Measurements from ENCODE around the gene PARG.
"Not testable (repeated sequence)": the region's sequence is repeated elsewhere in the genome, so short reads cannot be mapped to it uniquely, and the experiment has no call there.

Gene PARG

GRCh38 chr10:49831352-49832035 is 110.3 kb downstream of the PARG start:
- in situ Hi-C loops (cut with HindIII; ENCODE audit: low sequenced_read_pairs): no loop called here

DNA sequence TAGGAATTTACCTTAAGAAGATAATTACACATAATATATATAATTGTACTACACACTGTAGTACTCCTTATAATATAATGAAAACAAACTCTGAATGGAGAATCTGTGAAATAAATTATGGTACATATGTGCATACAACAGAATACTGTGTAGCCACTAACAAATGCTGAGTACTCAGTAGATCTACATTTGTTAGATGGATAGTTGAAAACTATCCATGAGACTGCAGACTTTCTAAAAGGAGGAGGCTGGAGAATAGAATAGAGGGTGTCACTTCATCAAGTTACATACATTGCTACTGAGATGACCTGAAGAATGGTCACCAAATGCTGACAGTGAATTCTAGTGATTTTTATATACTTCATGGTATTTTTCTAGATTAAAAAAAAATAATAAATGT is 111.0 kb downstream of the PARG start:
- in situ Hi-C loops (cut with HindIII; ENCODE audit: low sequenced_read_pairs): no loop called here

DNA sequence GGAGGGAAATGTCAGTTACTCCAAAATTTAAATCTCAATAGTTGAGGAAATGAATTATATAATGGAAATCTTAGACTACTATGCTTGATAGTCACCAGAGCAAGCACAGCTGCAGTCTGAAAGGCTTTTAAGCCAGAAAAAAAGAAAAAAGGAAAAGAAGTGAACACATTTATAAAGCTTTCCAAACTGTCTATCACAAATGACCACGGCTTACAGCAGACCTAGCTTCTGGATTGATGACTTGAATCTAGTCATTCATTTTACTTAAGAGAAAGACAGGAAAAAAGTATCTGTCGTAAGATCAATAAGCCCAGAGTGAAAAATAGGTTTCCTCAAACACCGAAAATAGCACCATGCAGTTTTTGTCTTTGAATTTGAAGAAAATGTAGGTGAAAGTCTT is 111.8 kb downstream of the PARG start:
- in situ Hi-C loops (cut with HindIII; ENCODE audit: low sequenced_read_pairs): no loop called here

- in situ Hi-C loops (cut with HindIII; ENCODE audit: low sequenced_read_pairs): no loop called here
Observed at GRCh38 chr10:49827297-49827696, 114.5 kb downstream of the PARG start.

- in situ Hi-C loops (cut with HindIII; ENCODE audit: low sequenced_read_pairs): no loop called here
Observed at GRCh38 chr10:49819234-49819958, 122.4 kb downstream of the PARG start.

DNA sequence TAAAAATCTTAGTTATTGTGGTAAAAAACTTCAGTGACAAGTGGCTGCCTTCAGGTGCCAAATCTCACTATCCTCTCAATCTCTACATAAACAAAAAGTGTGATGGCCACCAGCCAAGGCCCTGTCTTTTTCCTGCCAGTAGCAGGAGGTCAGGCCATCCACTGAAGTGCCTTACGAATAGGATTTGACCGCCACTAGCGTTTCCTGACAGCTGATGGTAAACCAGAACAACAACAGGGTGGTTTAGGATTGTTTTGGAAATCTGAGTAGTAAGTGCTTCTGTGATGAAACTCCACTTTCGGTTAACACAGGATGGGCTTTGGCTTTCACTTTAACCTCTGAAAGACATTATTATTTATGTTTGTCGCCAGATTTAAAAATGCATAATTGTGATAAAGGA is 124.0 kb downstream of the PARG start:
- in situ Hi-C loops (cut with HindIII; ENCODE audit: low sequenced_read_pairs): no loop called here

- in situ Hi-C loops (cut with HindIII; ENCODE audit: low sequenced_read_pairs): no loop called here
Observed at GRCh38 chr10:49803988-49804387, 137.8 kb downstream of the PARG start.

GRCh38 chr10:49798275-49798674 is 143.6 kb downstream of the PARG start:
- in situ Hi-C loops (cut with HindIII; ENCODE audit: low sequenced_read_pairs): no loop called here

DNA sequence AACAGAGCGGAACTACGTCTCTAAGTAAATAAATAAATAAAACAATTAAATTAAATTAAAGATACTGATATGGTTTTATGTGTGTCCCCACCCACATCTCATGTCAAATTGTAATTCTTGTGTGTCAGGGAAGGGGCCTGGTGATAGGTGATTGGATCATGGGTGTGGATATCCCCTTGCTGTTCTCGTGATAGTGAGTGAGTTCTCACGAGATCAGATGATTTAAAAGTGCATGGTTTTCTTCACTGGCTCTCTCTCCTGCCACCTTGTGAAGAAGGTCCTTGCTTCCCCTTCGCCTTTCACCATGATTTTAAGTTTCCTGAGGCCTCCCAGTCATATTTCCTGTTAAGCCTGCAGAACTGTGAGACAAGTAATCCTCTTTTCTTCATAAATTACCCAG is 150.7 kb downstream of the PARG start:
- in situ Hi-C loops (cut with HindIII; ENCODE audit: low sequenced_read_pairs): no loop called here

DNA sequence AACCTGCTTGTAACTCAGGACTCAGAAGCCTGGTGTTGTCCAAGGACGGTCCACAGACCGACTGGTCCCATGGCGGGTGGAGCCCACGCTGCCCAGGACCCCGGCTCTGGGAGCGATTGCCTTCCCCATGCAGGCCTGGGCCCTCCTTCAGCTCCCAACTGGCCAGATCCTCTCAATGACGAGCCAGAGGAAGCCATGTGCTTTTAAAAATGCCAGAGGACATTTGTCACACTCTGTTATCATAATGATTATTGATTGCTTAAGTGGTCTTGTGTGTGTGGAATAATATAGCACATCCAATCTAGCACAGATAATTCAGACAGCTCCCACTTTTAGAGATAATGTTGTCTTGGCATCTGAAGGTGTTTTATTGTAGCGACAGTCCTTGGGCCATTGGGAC is 157.1 kb downstream of the PARG start:
- in situ Hi-C loops (cut with HindIII; ENCODE audit: low sequenced_read_pairs): no loop called here

- in situ Hi-C loops (cut with HindIII; ENCODE audit: low sequenced_read_pairs): no loop called here
Observed at GRCh38 chr10:49783645-49784044, 158.2 kb downstream of the PARG start.

DNA sequence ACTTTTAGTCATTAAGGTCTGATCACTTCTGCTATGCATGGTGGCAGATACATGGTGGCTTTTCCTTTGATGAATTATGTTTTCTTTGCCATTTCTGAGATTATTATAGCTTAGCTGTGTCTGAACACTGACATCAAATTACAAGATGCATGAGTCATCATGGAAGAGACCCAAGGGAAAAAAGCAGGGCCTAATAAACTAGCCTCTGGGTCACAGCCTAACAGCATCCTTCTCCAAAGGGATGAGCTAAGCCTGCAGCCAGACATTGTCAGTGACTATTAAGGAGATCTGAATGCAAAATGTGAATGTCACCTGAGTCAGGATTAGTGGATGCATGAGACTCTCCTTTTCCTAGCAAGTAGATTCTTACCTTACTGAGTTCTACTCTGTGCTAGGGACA is 160.6 kb downstream of the PARG start:
- in situ Hi-C loops (cut with HindIII; ENCODE audit: low sequenced_read_pairs): no loop called here

GRCh38 chr10:49778197-49778596 is 163.6 kb downstream of the PARG start:
- in situ Hi-C loops (cut with HindIII; ENCODE audit: low sequenced_read_pairs): no loop called here

DNA sequence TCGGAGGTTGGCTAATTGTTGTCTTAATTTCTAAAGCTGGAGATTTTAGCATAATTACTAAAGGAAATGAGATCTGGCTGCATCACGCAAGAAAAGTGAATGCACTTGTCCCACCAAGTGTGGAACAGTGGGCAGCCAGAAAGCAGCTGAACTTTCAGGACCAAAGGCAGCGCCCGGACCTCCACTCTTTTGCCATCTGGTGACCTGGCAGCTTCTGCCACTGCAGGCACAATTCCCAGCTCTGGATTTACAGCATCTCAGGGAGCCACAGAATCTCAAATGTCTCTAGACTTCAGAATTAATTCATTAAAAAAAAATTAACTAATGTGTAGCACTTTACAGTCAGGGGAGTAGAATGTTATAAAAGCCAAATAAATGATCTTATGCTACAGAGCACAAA is 165.0 kb downstream of the PARG start:
- in situ Hi-C loops (cut with HindIII; ENCODE audit: low sequenced_read_pairs): no loop called here

DNA sequence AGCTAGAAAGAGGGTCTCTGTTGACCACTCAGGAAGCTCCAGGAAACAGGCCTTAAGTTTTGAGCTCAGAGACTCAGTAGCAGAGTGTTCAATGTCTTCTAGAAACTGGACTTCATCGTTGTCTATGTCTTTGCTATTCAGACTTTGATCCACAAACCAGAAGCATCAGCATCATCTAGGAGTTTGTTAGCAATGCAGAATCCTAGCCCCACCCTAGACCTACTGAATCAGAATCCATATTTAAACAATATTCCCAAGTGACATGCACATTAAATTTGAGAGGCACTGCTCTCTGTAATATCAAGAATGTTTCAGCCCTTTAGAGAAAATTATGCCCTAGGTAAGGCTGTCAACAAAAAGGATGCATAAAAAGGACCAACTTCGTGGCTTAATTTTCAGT is 166.8 kb downstream of the PARG start:
- in situ Hi-C loops (cut with HindIII; ENCODE audit: low sequenced_read_pairs): no loop called here

DNA sequence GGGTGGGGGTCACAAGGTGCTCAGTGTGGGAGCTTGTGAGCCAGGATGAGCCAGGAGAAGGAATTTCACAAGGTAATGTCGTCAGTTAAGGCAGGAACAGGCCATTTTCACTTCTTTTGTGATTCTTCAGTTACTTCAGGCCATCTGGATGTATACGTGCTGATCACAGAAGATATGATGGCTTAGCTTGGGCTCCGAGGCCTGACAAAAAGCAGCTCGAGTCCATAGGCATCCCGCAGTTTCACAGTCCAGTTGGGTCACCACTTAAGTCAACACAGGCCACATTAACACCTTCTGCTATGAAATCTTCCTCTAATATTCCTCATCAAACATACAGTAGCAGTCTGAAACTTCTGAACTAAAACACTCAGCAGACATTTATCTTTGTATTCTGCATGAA is 168.9 kb downstream of the PARG start:
- in situ Hi-C loops (cut with HindIII; ENCODE audit: low sequenced_read_pairs): not testable (repeated sequence)

GRCh38 chr10:49771046-49771445 is 170.8 kb downstream of the PARG start:
- in situ Hi-C loops (cut with HindIII; ENCODE audit: low sequenced_read_pairs): not testable (repeated sequence)

- in situ Hi-C loops (cut with HindIII; ENCODE audit: low sequenced_read_pairs): no loop called here
Observed at GRCh38 chr10:49769692-49770091, 172.1 kb downstream of the PARG start.

- in situ Hi-C loops (cut with HindIII; ENCODE audit: low sequenced_read_pairs): no loop called here
Observed at GRCh38 chr10:49768731-49769130, 173.1 kb downstream of the PARG start.

- in situ Hi-C loops (cut with HindIII; ENCODE audit: low sequenced_read_pairs): no loop called here
Observed at GRCh38 chr10:49768329-49768728, 173.5 kb downstream of the PARG start.

All from DLD1 (cell line).